OCI-LY7 (cell line): ENCODE measurements around the gene KCNQ4.

ENCODE experiments used
- EZH2phosphoT487 ChIP-seq: fragments of 200-600 bp; sonication (generic); IDR thresholded peaks from 2 replicates; pipeline ENCODE4 v1.6.1; 2018; ENCODE audit warnings: low read depth, borderline replicate concordance, mild to moderate bottlenecking, mixed run types, antibody characterized with exemption, low read length, moderate library complexity, mixed read lengths
- TF ChIP-seq, protein P1 (sequence below): fragments of 200-600 bp; sonication (generic); conservative IDR thresholded peaks from 2 replicates; pipeline ENCODE4 v1.5.1; 2014; ENCODE audit warnings: mild to moderate bottlenecking, antibody characterized with exemption, low read length, moderate library complexity, mixed read lengths

DNA sequence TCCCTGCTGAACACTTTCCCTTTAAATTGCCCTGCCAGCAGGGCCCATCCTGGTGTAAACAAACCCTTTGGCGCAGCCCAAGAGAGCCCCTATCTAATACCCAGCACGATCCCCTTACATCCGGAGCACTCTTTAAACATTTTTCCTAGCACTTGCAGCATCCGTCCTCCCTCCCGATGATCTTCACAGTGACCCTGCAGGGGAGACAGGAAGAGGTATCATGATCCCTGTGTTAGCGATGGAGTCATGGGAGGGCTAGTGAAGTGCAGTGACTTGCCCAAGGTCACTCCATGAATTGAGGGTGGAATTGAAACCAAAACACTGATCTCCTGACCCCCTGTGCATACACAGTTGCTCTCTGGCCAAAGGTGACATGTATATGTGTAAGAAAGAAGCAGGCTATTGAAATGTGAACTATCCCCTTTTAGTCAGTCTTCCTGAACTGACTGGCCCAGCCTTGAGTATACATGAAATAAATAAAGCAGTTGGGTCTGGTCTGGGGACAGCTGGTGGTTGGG is 9.8 kb upstream of the KCNQ4 start:
- TF ChIP-seq, protein P1, sequence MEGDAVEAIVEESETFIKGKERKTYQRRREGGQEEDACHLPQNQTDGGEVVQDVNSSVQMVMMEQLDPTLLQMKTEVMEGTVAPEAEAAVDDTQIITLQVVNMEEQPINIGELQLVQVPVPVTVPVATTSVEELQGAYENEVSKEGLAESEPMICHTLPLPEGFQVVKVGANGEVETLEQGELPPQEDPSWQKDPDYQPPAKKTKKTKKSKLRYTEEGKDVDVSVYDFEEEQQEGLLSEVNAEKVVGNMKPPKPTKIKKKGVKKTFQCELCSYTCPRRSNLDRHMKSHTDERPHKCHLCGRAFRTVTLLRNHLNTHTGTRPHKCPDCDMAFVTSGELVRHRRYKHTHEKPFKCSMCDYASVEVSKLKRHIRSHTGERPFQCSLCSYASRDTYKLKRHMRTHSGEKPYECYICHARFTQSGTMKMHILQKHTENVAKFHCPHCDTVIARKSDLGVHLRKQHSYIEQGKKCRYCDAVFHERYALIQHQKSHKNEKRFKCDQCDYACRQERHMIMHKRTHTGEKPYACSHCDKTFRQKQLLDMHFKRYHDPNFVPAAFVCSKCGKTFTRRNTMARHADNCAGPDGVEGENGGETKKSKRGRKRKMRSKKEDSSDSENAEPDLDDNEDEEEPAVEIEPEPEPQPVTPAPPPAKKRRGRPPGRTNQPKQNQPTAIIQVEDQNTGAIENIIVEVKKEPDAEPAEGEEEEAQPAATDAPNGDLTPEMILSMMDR, result no peak
- TF ChIP-seq EZH2phosphoT487, result no peak
